ENCODE data around the gene NTPCR. TPM values are rescaled to one million over a fixed set of nuclear protein-coding genes. Genes with fewer than 3 reads are reported as not detected.
A peak's percentile ranks its signal among the peaks of the same experiment; 100 is the strongest.
"Not testable (repeated sequence)": the region's sequence is repeated elsewhere in the genome, so short reads cannot be mapped to it uniquely, and the experiment has no call there.

The NTPCR gene
- total and polyA plus RNA-seq, 4 donors: 31.2 to 66.2 (median 57.3) TPM

DNA sequence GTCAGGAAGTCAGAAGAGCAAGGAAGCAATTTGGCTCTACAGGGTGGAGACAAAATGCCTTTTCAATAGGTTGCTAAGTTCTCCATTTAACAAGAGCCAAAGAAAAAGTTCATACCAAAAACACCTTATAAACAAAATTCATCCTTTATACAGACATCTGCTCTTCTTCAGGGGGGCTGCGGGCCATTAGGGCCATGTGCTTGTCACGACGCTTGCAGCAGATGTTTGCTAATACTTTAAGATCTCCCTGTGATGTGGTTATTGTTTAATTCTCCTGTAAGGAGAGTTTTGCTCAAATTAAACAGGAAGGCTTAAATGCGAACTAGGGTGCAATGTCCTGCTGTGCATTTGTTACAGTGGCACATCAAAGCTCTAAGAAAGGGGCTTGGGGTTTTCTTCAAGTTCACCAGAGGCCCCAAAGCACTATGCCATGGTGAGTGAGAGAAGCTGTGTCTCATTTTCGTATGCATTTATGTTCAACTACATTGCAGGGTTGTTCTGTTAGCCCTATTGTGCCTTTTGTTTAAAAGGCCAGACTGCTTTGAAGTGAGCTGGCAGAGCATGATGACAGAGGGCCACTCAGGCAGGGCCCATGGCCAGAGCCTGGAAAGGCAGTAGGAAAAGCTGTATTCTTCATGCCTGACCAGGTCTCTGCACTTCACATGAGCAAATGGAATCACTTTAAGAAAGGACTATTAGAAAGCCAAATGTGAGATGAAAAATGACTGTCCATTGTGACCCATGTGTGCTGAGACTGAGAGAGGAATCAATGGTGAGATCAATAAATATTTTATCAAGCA lies 24.8 kb upstream of the NTPCR start:
- 63% methylated on average over 4 of the region's 5 CpGs for WGBS (ENCODE audit: insufficient coverage)
- no peaks in the 10 kb centered on the region for H3K9me3 ChIP-seq (ENCODE audit: control insufficient read depth, insufficient read depth, low read length)
- H3K27me3 ChIP-seq (ENCODE audit: control insufficient read depth, insufficient read depth, low read length): no peaks in the 10 kb centered on the region
- H3K36me3 ChIP-seq (ENCODE audit: control insufficient read depth, insufficient read depth, low read length): no peaks in the 10 kb centered on the region
- H3K4me3 ChIP-seq (ENCODE audit: low read depth, low read length): no peak overlapping the region
- no peak overlapping the region for H3K27ac ChIP-seq (ENCODE audit: low read depth, low read length)
- peak in 2 of 6 donors; percentile 26 to 86 for DNase-seq (ENCODE audit: low read depth in 4 of 6, low spot score in 6 of 6)
- no peaks in the 10 kb centered on the region for H3K4me1 ChIP-seq (ENCODE audit: control insufficient read depth, insufficient read depth, low read length)

DNA sequence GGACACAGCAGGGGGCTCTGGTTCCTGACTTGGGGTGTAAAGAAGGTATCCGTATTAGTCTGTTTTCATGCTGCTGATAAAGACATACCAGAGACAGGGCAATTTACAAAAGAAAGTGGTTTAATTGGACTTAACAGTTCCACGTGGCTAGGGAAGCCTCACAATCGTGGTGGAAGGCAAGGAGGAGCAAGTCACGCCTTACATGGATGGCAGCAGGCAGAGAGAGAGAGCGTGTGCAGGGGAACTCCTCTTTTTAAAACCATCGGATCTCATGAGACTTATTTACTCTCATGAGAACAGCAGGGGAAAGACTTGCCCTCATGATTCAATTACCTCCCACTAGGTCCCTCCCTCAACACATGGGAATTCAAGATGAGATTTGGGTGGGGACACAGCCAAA lies 23.2 kb upstream of the NTPCR start:
- H3K4me3 ChIP-seq (ENCODE audit: low read depth, low read length); H3K27me3 ChIP-seq (ENCODE audit: control insufficient read depth, insufficient read depth, low read length); H3K27ac ChIP-seq (ENCODE audit: low read depth, low read length); H3K36me3 ChIP-seq (ENCODE audit: control insufficient read depth, insufficient read depth, low read length); DNase-seq (ENCODE audit: low read depth in 4 of 6, low spot score in 6 of 6); H3K4me1 ChIP-seq (ENCODE audit: control insufficient read depth, insufficient read depth, low read length); H3K9me3 ChIP-seq (ENCODE audit: control insufficient read depth, insufficient read depth, low read length): not testable (repeated sequence)
- whole genome bisulfite sequencing (ENCODE audit: insufficient coverage): 80% methylated on average over 4 of the region's 6 CpGs

DNA sequence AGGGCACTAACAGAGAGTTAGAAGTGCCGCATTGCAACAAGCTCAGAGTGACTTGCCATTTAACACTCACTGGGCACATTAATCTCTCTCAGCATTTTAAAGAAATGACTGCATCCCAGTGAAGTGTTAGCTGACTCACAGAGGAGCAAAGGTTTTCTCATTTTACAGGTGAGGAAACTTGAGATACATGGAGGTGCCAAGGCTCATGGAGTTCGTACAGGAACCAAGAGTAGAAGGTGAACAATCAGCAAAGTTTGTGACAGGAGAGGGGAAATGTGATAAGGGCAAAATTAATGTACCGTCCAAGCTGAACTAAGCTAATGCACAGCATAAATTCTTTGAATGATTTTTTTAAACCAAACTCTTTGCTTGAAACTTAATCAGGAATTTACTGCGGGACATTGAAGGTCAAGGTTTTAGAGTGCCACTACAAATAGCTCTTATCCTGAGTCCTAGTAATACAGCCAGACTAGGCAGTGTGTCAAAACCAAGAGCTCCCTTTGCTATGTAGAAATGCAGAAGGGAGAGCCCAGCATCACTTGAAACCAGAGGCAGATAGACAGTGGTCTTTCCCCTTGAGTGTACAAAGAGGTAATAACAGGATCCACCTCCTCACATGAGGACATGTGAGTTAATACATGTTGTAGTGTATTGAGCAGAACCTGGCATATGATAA lies 22.4 kb upstream of the NTPCR start:
- Histone ChIP-seq H3K27me3 (ENCODE audit: control insufficient read depth, insufficient read depth, low read length) (no peaks in the 10 kb centered on the region), H3K27ac (ENCODE audit: low read depth, low read length) (no peak overlapping the region), H3K4me1 (ENCODE audit: control insufficient read depth, insufficient read depth, low read length) (no peaks in the 10 kb centered on the region), H3K4me3 (ENCODE audit: low read depth, low read length) (no peak overlapping the region), H3K36me3 (ENCODE audit: control insufficient read depth, insufficient read depth, low read length) (no peaks in the 10 kb centered on the region), H3K9me3 (ENCODE audit: control insufficient read depth, insufficient read depth, low read length) (no peaks in the 10 kb centered on the region)
- 100% methylated on average over 2 of the region's 4 CpGs for WGBS (ENCODE audit: insufficient coverage)
- no peak for DNase-seq (ENCODE audit: low read depth in 4 of 6, low spot score in 6 of 6)

DNA sequence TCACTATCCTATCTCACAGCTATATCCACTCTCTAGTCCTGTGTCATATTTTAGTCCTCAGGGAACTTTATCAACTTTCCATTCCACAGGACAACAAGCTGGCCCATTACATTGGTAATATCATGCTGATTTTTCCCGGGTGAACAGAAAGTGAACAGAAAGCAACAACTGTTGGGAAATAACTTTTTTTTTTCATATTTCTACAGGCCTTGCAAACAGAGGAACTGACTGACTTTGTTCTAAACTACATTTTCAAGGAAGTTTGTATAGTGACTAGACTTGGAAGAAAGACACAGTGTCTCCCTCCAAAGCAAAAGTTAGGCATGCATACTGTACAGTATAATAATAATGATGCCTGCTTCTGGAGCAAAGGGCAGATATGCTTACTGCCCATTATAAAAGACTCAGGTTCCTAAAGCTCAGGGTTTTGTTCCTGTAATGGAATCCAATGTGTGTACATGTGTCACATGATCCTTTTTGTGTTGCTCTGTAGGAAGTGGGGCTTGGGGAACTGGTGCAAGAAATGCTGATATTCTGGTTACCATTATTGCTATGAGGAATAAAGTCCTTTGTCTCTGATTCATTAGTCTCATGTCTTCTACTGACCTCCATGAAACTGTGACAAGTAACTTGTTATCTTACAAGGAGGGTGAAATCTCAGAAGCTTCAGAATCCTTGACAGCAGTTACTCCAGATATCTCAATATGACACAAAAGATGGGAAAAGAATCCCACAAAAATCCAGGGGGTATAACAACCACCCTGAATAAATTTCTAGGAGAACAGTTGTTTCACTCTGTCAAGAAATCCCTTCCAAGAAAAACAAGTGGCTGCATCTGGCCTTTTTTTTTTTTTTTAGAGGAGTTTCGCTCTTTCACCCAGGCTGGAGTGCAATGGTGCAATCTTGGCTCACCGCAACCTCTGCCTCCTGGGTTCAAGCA lies 17.7 kb upstream of the NTPCR start:
- DNase-seq (ENCODE audit: low read depth in 4 of 6, low spot score in 6 of 6): no peak
- no peak overlapping the region for H3K4me3 ChIP-seq (ENCODE audit: low read depth, low read length)
- H3K9me3 ChIP-seq (ENCODE audit: control insufficient read depth, insufficient read depth, low read length): no peaks in the 10 kb centered on the region
- H3K36me3 ChIP-seq (ENCODE audit: control insufficient read depth, insufficient read depth, low read length): no peaks in the 10 kb centered on the region
- H3K27me3 ChIP-seq (ENCODE audit: control insufficient read depth, insufficient read depth, low read length): no peaks in the 10 kb centered on the region
- H3K27ac ChIP-seq (ENCODE audit: low read depth, low read length): no peak overlapping the region
- H3K4me1 ChIP-seq (ENCODE audit: control insufficient read depth, insufficient read depth, low read length): no peaks in the 10 kb centered on the region
- no CpG with 5 or more reads among the region's 3 CpGs for WGBS (ENCODE audit: insufficient coverage)

DNA sequence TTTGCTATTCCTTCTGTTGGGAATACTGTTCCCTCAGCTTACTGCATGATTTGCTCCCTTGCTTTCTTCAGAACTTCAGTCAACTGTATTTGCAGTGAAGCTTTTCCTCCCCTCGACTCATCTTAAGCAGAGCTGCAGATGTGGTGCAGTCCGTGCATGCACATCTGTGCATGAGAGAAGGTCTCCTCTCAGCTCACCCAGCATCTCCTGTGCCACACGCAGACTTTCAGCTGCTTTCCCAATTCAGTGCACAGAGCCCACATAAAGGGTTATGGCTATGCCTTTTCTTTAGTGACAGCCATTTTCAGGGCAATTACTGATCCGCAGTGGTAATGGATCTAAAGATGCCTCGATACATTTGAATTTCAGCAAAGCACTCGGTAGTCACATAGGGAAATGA lies 13.5 kb upstream of the NTPCR start:
- no peak overlapping the region for H3K4me3 ChIP-seq (ENCODE audit: low read depth, low read length)
- H3K4me1 ChIP-seq (ENCODE audit: control insufficient read depth, insufficient read depth, low read length): no peaks in the 10 kb centered on the region
- no peak overlapping the region for H3K27ac ChIP-seq (ENCODE audit: low read depth, low read length)
- DNase-seq (ENCODE audit: low read depth in 4 of 6, low spot score in 6 of 6): peak in 1 of 6 donors; percentile 62
- no peaks in the 10 kb centered on the region for H3K27me3 ChIP-seq (ENCODE audit: control insufficient read depth, insufficient read depth, low read length)
- no peaks in the 10 kb centered on the region for H3K9me3 ChIP-seq (ENCODE audit: control insufficient read depth, insufficient read depth, low read length)
- 94% methylated on average over 4 of the region's 6 CpGs for WGBS (ENCODE audit: insufficient coverage)
- H3K36me3 ChIP-seq (ENCODE audit: control insufficient read depth, insufficient read depth, low read length): no peaks in the 10 kb centered on the region

DNA sequence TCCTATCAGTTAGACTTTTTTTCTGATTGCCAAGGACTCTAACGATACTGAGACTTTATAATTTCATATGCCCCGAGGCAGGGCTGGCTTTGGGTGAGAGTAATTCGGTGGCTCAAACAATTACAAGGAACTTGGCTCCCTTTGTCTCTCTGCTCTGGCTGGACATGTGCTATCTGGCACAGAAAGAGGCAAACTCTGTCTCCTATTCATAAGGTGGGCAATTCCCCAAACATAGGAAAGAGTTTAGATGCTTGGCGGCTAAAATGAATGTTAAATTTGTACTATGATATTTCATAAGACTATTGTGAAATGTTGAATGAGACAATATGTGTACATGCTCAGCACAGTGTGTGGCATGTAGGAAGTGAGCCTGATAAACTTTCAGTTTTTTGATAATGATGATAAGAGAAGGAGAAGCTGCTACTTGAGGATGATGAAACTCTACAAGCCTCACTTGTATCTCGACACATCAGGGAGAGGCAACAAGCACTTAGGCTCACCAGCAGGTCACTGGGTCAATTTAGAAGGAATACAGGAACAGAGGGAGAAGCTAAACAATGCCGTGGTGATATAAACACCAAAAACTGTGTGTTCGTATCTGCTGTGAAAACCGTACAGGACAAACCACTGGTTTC lies 12.6 kb upstream of the NTPCR start:
- H3K27ac ChIP-seq (ENCODE audit: low read depth, low read length): no peak overlapping the region
- no peak for DNase-seq (ENCODE audit: low read depth in 4 of 6, low spot score in 6 of 6)
- H3K9me3 ChIP-seq (ENCODE audit: control insufficient read depth, insufficient read depth, low read length): no peaks in the 10 kb centered on the region
- no peaks in the 10 kb centered on the region for H3K36me3 ChIP-seq (ENCODE audit: control insufficient read depth, insufficient read depth, low read length)
- 71% methylated on average over 1 of the region's 8 CpGs for WGBS (ENCODE audit: insufficient coverage)
- no peaks in the 10 kb centered on the region for H3K4me1 ChIP-seq (ENCODE audit: control insufficient read depth, insufficient read depth, low read length)
- no peaks in the 10 kb centered on the region for H3K27me3 ChIP-seq (ENCODE audit: control insufficient read depth, insufficient read depth, low read length)
- H3K4me3 ChIP-seq (ENCODE audit: low read depth, low read length): no peak overlapping the region

DNA sequence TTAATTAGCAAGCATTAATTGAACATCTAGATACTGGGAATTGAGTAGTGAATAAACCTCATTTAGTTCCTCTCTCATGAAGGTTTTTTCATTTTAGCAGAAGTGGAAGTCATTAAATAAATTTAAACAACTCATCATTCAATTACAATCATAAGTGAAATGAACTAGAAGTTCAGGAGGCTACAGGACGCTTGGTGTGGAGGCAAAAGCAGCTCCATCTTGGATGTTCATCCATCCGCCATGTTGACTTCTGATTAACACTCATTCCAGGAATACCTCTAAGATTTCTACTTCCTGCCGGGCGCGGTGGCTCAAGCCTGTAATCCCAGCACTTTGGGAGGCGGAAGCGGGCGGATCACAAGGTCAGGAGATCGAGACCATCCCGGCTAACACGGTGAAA lies 11.5 kb upstream of the NTPCR start:
- WGBS (ENCODE audit: insufficient coverage): no CpG with 5 or more reads among the region's 11 CpGs
- H3K27me3 ChIP-seq (ENCODE audit: control insufficient read depth, insufficient read depth, low read length): no peaks in the 10 kb centered on the region
- no peak for DNase-seq (ENCODE audit: low read depth in 4 of 6, low spot score in 6 of 6)
- no peaks in the 10 kb centered on the region for H3K4me1 ChIP-seq (ENCODE audit: control insufficient read depth, insufficient read depth, low read length)
- H3K27ac ChIP-seq (ENCODE audit: low read depth, low read length): no peak overlapping the region
- H3K9me3 ChIP-seq (ENCODE audit: control insufficient read depth, insufficient read depth, low read length): no peaks in the 10 kb centered on the region
- H3K36me3 ChIP-seq (ENCODE audit: control insufficient read depth, insufficient read depth, low read length): no peaks in the 10 kb centered on the region
- no peak overlapping the region for H3K4me3 ChIP-seq (ENCODE audit: low read depth, low read length)

DNA sequence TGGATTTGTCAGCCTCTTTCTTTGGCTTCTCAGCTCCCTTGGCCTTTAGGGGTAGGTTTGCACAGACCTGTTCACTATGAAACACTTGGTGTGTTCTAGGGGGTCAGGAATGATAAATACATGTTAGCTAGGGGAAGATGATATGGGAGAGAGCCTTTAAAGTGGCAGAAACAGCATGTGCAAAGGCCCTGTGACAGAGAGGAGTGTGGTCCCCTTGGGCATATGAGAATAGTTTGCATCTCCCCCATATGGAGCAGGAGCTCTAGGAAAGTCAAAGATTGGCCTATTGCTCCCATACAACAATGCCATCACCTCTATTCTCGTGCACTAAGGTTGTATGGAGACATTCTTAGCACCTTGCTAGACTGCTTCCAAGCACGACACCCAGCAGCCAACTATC lies 10.7 kb upstream of the NTPCR start:
- Histone ChIP-seq H3K4me3 (ENCODE audit: low read depth, low read length) (no peak overlapping the region), H3K4me1 (ENCODE audit: control insufficient read depth, insufficient read depth, low read length) (no peaks in the 10 kb centered on the region), H3K9me3 (ENCODE audit: control insufficient read depth, insufficient read depth, low read length) (no peaks in the 10 kb centered on the region), H3K27ac (ENCODE audit: low read depth, low read length) (no peak overlapping the region), H3K27me3 (ENCODE audit: control insufficient read depth, insufficient read depth, low read length) (no peaks in the 10 kb centered on the region), H3K36me3 (ENCODE audit: control insufficient read depth, insufficient read depth, low read length) (no peaks in the 10 kb centered on the region)
- 100% methylated on average over 1 of the region's 2 CpGs for WGBS (ENCODE audit: insufficient coverage)
- no peak for DNase-seq (ENCODE audit: low read depth in 4 of 6, low spot score in 6 of 6)

DNA sequence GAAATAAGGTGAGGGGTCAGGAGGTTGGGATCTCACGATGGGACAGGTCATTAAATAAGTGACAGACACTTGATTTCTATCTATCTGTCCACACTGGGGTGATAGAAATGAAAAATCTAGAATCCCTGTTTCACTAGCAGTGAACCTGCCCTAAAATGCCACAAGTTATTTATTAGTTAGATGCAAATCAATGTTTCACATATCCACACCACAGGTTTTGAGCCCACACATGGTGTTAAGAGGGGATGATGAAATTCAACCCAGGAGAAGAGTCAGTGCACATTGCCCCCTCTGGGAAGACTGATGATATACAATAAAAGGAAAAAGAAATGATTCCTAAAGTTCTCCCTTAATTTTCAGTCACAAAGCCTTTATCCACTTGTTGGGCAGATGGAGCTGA lies 10.1 kb upstream of the NTPCR start:
- no peaks in the 10 kb centered on the region for H3K27me3 ChIP-seq (ENCODE audit: control insufficient read depth, insufficient read depth, low read length)
- H3K4me1 ChIP-seq (ENCODE audit: control insufficient read depth, insufficient read depth, low read length): no peaks in the 10 kb centered on the region
- WGBS (ENCODE audit: insufficient coverage): no CpG with 5 or more reads among the region's 1 CpG
- no peak overlapping the region for H3K27ac ChIP-seq (ENCODE audit: low read depth, low read length)
- H3K36me3 ChIP-seq (ENCODE audit: control insufficient read depth, insufficient read depth, low read length): no peaks in the 10 kb centered on the region
- H3K9me3 ChIP-seq (ENCODE audit: control insufficient read depth, insufficient read depth, low read length): no peaks in the 10 kb centered on the region
- no peak overlapping the region for H3K4me3 ChIP-seq (ENCODE audit: low read depth, low read length)
- no peak for DNase-seq (ENCODE audit: low read depth in 4 of 6, low spot score in 6 of 6)
